GM12864 (cell line): ENCODE measurements around the gene CLNK.
"Not testable (repeated sequence)": the region's sequence is repeated elsewhere in the genome, so short reads cannot be mapped to it uniquely, and the experiment has no call there.

ENCODE experiments used
- DNase-seq: peaks from one replicate; pipeline ENCODE4 v3.0.0-alpha.2; 2011; ENCODE audit warnings: low read depth
- H3K4me3 ChIP-seq: 2 replicates; pipeline ENCODE4 v1.5.1; 2011; ENCODE audit warnings: mild to moderate bottlenecking, low read depth, low read length, control low read depth
- CTCF ChIP-seq: IDR thresholded peaks from 2 replicates; pipeline ENCODE4 v1.5.1; 2011; ENCODE audit warnings: low read depth, mild to moderate bottlenecking, moderate library complexity, low read length, control low read depth, inconsistent platforms; ENCODE audit errors: missing control alignments

Gene CLNK

GRCh38 chr4:10577018-10577417 is 107.5 kb downstream of the CLNK start:
- H3K4me3 ChIP-seq = no peak overlapping the region
- no peak for DNase-seq
- no peak for TF ChIP-seq CTCF

- TF ChIP-seq CTCF = no peak
- no peak overlapping the region for H3K4me3 ChIP-seq
- no peak for DNase-seq
Observed at GRCh38 chr4:10576236-10576635, 108.3 kb downstream of the CLNK start.

- no peak overlapping the region for H3K4me3 ChIP-seq
- no peak for DNase-seq
- TF ChIP-seq CTCF = no peak
Observed at GRCh38 chr4:10575414-10575813, 109.2 kb downstream of the CLNK start.

- H3K4me3 ChIP-seq, DNase-seq: not testable (repeated sequence)
Observed at GRCh38 chr4:10574553-10574952, 110.0 kb downstream of the CLNK start.

GRCh38 chr4:10571909-10572308 is 112.7 kb downstream of the CLNK start:
- H3K4me3 ChIP-seq = no peak overlapping the region
- no peak for DNase-seq
- no peak for TF ChIP-seq CTCF

- no peak for TF ChIP-seq CTCF
- DNase-seq = no peak
- H3K4me3 ChIP-seq = no peak overlapping the region
Observed at GRCh38 chr4:10569491-10569890, 115.1 kb downstream of the CLNK start.

- no peak for DNase-seq
- no peak overlapping the region for H3K4me3 ChIP-seq
- no peak for TF ChIP-seq CTCF
Observed at GRCh38 chr4:10567766-10568165, 116.8 kb downstream of the CLNK start.

- H3K4me3 ChIP-seq = no peak overlapping the region
- TF ChIP-seq CTCF = no peak
- DNase-seq = no peak
Observed at GRCh38 chr4:10565166-10565780, 119.3 kb downstream of the CLNK start.
